BLaER1 (cell line): ENCODE measurements around the gene HOXA7.

Experiments
- H3K27ac ChIP-seq: shearing (Covaris generic); formaldehyde crosslinking; 2 replicates; pipeline ENCODE4 v1.8.1; 2022
- H3K27me3 ChIP-seq: shearing (Covaris generic); formaldehyde crosslinking; 2 replicates; pipeline ENCODE4 v1.8.1; 2022
- H3K36me3 ChIP-seq: shearing (Covaris generic); formaldehyde crosslinking; 2 replicates; pipeline ENCODE4 v1.8.1; 2022
- H3K4me1 ChIP-seq: shearing (Covaris generic); formaldehyde crosslinking; 2 replicates; pipeline ENCODE4 v1.8.1; 2022
- H3K4me2 ChIP-seq: shearing (Covaris generic); formaldehyde crosslinking; 2 replicates; pipeline ENCODE4 v1.8.1; 2022
- H3K4me3 ChIP-seq: shearing (Covaris generic); formaldehyde crosslinking; 2 replicates; pipeline ENCODE4 v1.8.1; 2022
- H3K9ac ChIP-seq: shearing (Covaris generic); formaldehyde crosslinking; 2 replicates; pipeline ENCODE4 v1.8.1; 2022
- H3K9me3 ChIP-seq: shearing (Covaris generic); formaldehyde crosslinking; 2 replicates; pipeline ENCODE4 v1.8.1; 2022
- H4K20me1 ChIP-seq: shearing (Covaris generic); formaldehyde crosslinking; 2 replicates; pipeline ENCODE4 v1.8.1; 2022
- Cebpa-rat ChIP-seq: shearing (Covaris generic); IDR thresholded peaks from 2 replicates; pipeline ENCODE4 v1.8.1; 2022

The HOXA7 gene

GRCh38 chr7:27142580-27143022 is 13.9 kb downstream of the HOXA7 start:
- peaks cover 2% of the 10 kb centered on the region; the same call in 1 of the 2 replicates for H3K4me1 ChIP-seq
- peaks cover 20% of the 10 kb centered on the region for H3K36me3 ChIP-seq
- no peak overlapping the region for H3K4me3 ChIP-seq
- no peak for TF ChIP-seq Cebpa-rat
- H3K4me2 ChIP-seq, result no peak overlapping the region
- no peak overlapping the region for H3K9ac ChIP-seq
- H3K27ac ChIP-seq, result no peak overlapping the region
- H4K20me1 ChIP-seq, result no peaks in the 10 kb centered on the region
- peaks cover 62% of the 10 kb centered on the region for H3K27me3 ChIP-seq
- H3K9me3 ChIP-seq, result peaks cover 68% of the 10 kb centered on the region

- Histone ChIP-seq H3K9ac (no peak overlapping the region), H4K20me1 (no peaks in the 10 kb centered on the region), H3K27me3 (peaks cover 60% of the 10 kb centered on the region), H3K9me3 (peaks cover 62% of the 10 kb centered on the region), H3K4me3 (no peak overlapping the region), H3K36me3 (peaks cover 20% of the 10 kb centered on the region), H3K4me1 (peaks cover 8% of the 10 kb centered on the region), H3K4me2 (no peak overlapping the region), H3K27ac (no peak overlapping the region)
- no peak for TF ChIP-seq Cebpa-rat
Measured at GRCh38 chr7:27141923-27142579, 14.4 kb downstream of the HOXA7 start.

GRCh38 chr7:27141137-27141922 is 15.1 kb downstream of the HOXA7 start:
- Histone ChIP-seq H3K27ac (no peak overlapping the region), H3K4me2 (no peak overlapping the region), H3K9me3 (peaks cover 57% of the 10 kb centered on the region), H3K9ac (no peak overlapping the region), H3K4me1 (peaks cover 12% of the 10 kb centered on the region), H3K27me3 (peaks cover 58% of the 10 kb centered on the region), H3K36me3 (peaks cover 20% of the 10 kb centered on the region), H4K20me1 (no peaks in the 10 kb centered on the region), H3K4me3 (no peak overlapping the region)
- no peak for TF ChIP-seq Cebpa-rat

GRCh38 chr7:27140126-27140857 is 16.2 kb downstream of the HOXA7 start:
- peaks cover 22% of the 10 kb centered on the region for H3K4me1 ChIP-seq
- no peak overlapping the region for H3K9ac ChIP-seq
- peaks cover 47% of the 10 kb centered on the region for H3K27me3 ChIP-seq
- no peak for TF ChIP-seq Cebpa-rat
- H4K20me1 ChIP-seq, result no peaks in the 10 kb centered on the region
- H3K27ac ChIP-seq, result no peak overlapping the region
- H3K4me3 ChIP-seq, result no peak overlapping the region
- H3K9me3 ChIP-seq, result peaks cover 51% of the 10 kb centered on the region
- peaks cover 20% of the 10 kb centered on the region for H3K36me3 ChIP-seq
- no peak overlapping the region for H3K4me2 ChIP-seq

GRCh38 chr7:27139334-27140125 is 16.9 kb downstream of the HOXA7 start:
- peaks cover 40% of the 10 kb centered on the region for H3K27me3 ChIP-seq
- H3K27ac ChIP-seq, result no peak overlapping the region

GRCh38 chr7:27138985-27139333 is 17.5 kb downstream of the HOXA7 start:
- H3K4me1 ChIP-seq, result peaks cover 30% of the 10 kb centered on the region

More at GRCh38 chr7:27139334-27140125, 16.9 kb downstream of the HOXA7 start:
- H3K4me2 ChIP-seq, result no peak overlapping the region
- no peak overlapping the region for H3K4me3 ChIP-seq
- peaks cover 14% of the 10 kb centered on the region for H3K36me3 ChIP-seq
- TF ChIP-seq Cebpa-rat, result no peak
- peaks cover 43% of the 10 kb centered on the region for H3K9me3 ChIP-seq
- H4K20me1 ChIP-seq, result no peaks in the 10 kb centered on the region
- H3K9ac ChIP-seq, result no peak overlapping the region
- peaks cover 29% of the 10 kb centered on the region for H3K4me1 ChIP-seq

GRCh38 chr7:27138472-27138871 is 18.0 kb downstream of the HOXA7 start:
- TF ChIP-seq Cebpa-rat, result no peak
- peaks cover 29% of the 10 kb centered on the region for H3K27me3 ChIP-seq
- no peak overlapping the region for H3K9ac ChIP-seq
- peaks cover 30% of the 10 kb centered on the region for H3K4me1 ChIP-seq
- no peak overlapping the region for H3K4me3 ChIP-seq
- no peak overlapping the region for H3K27ac ChIP-seq
- 0 out of 2 replicates have a peak, but pooled peaks cover 8% of the 10 kb centered on the region for H3K36me3 ChIP-seq
- H4K20me1 ChIP-seq, result no peaks in the 10 kb centered on the region
- H3K4me2 ChIP-seq, result no peak overlapping the region
- H3K9me3 ChIP-seq, result peaks cover 32% of the 10 kb centered on the region

More at GRCh38 chr7:27138985-27139333, 17.5 kb downstream of the HOXA7 start:
- H3K27ac ChIP-seq, result no peak overlapping the region
- H3K9me3 ChIP-seq, result peaks cover 37% of the 10 kb centered on the region
- peaks cover 34% of the 10 kb centered on the region for H3K27me3 ChIP-seq
- H4K20me1 ChIP-seq, result no peaks in the 10 kb centered on the region
- H3K9ac ChIP-seq, result no peak overlapping the region
- H3K4me3 ChIP-seq, result no peak overlapping the region
- no peak for TF ChIP-seq Cebpa-rat
- peaks cover 12% of the 10 kb centered on the region for H3K36me3 ChIP-seq
- no peak overlapping the region for H3K4me2 ChIP-seq

GRCh38 chr7:27137640-27138315 is 18.7 kb downstream of the HOXA7 start:
- peaks cover 30% of the 10 kb centered on the region for H3K4me1 ChIP-seq
- no peak overlapping the region for H3K4me3 ChIP-seq
- no peak for TF ChIP-seq Cebpa-rat
- H3K27me3 ChIP-seq, result peaks cover 22% of the 10 kb centered on the region
- peak overlapping the region; percentile 40 for H3K4me2 ChIP-seq
- peaks cover 25% of the 10 kb centered on the region for H3K9me3 ChIP-seq
- H3K36me3 ChIP-seq, result 0 out of 2 replicates have a peak, but pooled peaks cover 3% of the 10 kb centered on the region
- no peak overlapping the region for H3K9ac ChIP-seq
- H3K27ac ChIP-seq, result no peak overlapping the region
- no peaks in the 10 kb centered on the region for H4K20me1 ChIP-seq

- H3K9ac ChIP-seq, result no peak overlapping the region
- peaks cover 31% of the 10 kb centered on the region for H3K9me3 ChIP-seq
- no peak overlapping the region for H3K4me2 ChIP-seq
- TF ChIP-seq Cebpa-rat, result no peak
- H3K4me3 ChIP-seq, result no peak overlapping the region
- peaks cover 30% of the 10 kb centered on the region for H3K4me1 ChIP-seq
- no peak overlapping the region for H3K27ac ChIP-seq
- no peaks in the 10 kb centered on the region for H4K20me1 ChIP-seq
- H3K27me3 ChIP-seq, result peaks cover 8% of the 10 kb centered on the region; the same call in 1 of the 2 replicates
- no peaks in the 10 kb centered on the region for H3K36me3 ChIP-seq
Measured at GRCh38 chr7:27134392-27134791, 22.1 kb downstream of the HOXA7 start.
